IMR-90 (cell line): ENCODE results near the gene ADGRL1. TPM values are rescaled to one million over a fixed set of nuclear protein-coding genes. Genes with fewer than 3 reads are reported as not detected.
"Not testable (repeated sequence)": the region's sequence is repeated elsewhere in the genome, so short reads cannot be mapped to it uniquely, and the experiment has no call there.

Source experiments
- ATAC-seq: fragments of 200-7000 bp; cut with Tn5 transposase; 2 replicates; pipeline ENCODE4 v1.9.1; 2020; ENCODE audit warnings: low read depth, mild to moderate bottlenecking, moderate library complexity
- Bru-seq: library from RNA; stranded (reverse); fragments of 400-500 nt; gene quantifications from one replicate; lab custom pipeline; 2021; lab: Mats Ljungman, UMichigan
- BruChase-seq, 2 experiments: library from RNA; stranded (reverse); fragments of 400-500 nt; gene quantifications; one replicate each; lab custom pipeline; 2021; lab: Mats Ljungman, UMichigan
- BruUV-seq: library from RNA; stranded (reverse); fragments of 400-500 nt; replicated peaks from 2 replicates; lab custom pipeline; 2021; lab: Mats Ljungman, UMichigan
- CTCF ChIA-PET: fragments of 300-600 bp; formaldehyde crosslinking; extraction: SDS; loops from one replicate; lab custom pipeline; 2021; ENCODE audit warnings: antibody characterized with exemption; lab: Yijun Ruan, JAX
- POLR2A ChIA-PET: fragments of 300-600 bp; sonication (Branson Sonifier 250); formaldehyde crosslinking; loops from one replicate; lab custom pipeline; 2022; ENCODE audit warnings: antibody characterized with exemption; ENCODE audit not compliant: unreplicated experiment; lab: Charles Lee
- DNase-seq: peaks from one replicate; pipeline ENCODE4 v3.0.0; 2013
- H2AFZ ChIP-seq: replicated peaks from 2 replicates; pipeline ENCODE3; 2013; ENCODE audit warnings: low read length, mild to moderate bottlenecking; ENCODE audit not compliant: poor library complexity
- H2AK5ac ChIP-seq: 2 replicates; pipeline ENCODE4 v1.6.1; 2013; ENCODE audit warnings: low read depth, low read length, inconsistent platforms
- H2AK9ac ChIP-seq: replicated peaks from 2 replicates; pipeline ENCODE3; 2013; ENCODE audit warnings: mild to moderate bottlenecking, low read depth, low read length, moderate library complexity; ENCODE audit not compliant: poor library complexity
- H2BK120ac ChIP-seq: 2 replicates; pipeline ENCODE4 v1.6.1; 2013; ENCODE audit warnings: low read depth, low read length, inconsistent platforms
- H2BK15ac ChIP-seq: 3 replicates; pipeline ENCODE4 v1.6.1; 2013; ENCODE audit warnings: low read depth, low read length, inconsistent platforms
- H2BK20ac ChIP-seq: 2 replicates; pipeline ENCODE4 v1.6.1; 2013; ENCODE audit warnings: low read depth, mild to moderate bottlenecking, inconsistent platforms, low read length, moderate library complexity
- H2BK5ac ChIP-seq: 2 replicates; pipeline ENCODE4 v1.6.1; 2013; ENCODE audit warnings: mild to moderate bottlenecking, low read depth, low read length, inconsistent platforms; ENCODE audit not compliant: poor library complexity, severe bottlenecking
- H3K14ac ChIP-seq: replicated peaks from 2 replicates; pipeline ENCODE4 v1.6.1; 2013; ENCODE audit warnings: low read depth, low read length, inconsistent platforms
- H3K18ac ChIP-seq: 2 replicates; pipeline ENCODE4 v1.6.1; 2013; ENCODE audit warnings: low read depth, low read length, control low read depth
- H3K23ac ChIP-seq: 2 replicates; pipeline ENCODE4 v1.6.1; 2013; ENCODE audit warnings: low read depth, low read length, inconsistent platforms
- H3K27ac ChIP-seq: 2 replicates; pipeline ENCODE4 v1.5.1; 2013; ENCODE audit warnings: mild to moderate bottlenecking, control low read depth, low read length; ENCODE audit not compliant: insufficient read depth
- H3K27me3 ChIP-seq: 2 replicates; pipeline ENCODE4 v1.6.1; 2013; ENCODE audit warnings: low read length; ENCODE audit not compliant: control insufficient read depth, insufficient read depth
- H3K36me3 ChIP-seq: 2 replicates; pipeline ENCODE4 v1.6.1; 2013; ENCODE audit warnings: low read length, mixed read lengths; ENCODE audit not compliant: control insufficient read depth, insufficient read depth
- H3K4ac ChIP-seq: 2 replicates; pipeline ENCODE4 v1.6.1; 2013; ENCODE audit warnings: low read depth, low read length, inconsistent platforms
- H3K4me1 ChIP-seq: 2 replicates; pipeline ENCODE4 v1.6.1; 2013; ENCODE audit warnings: low read length, mixed read lengths; ENCODE audit not compliant: control insufficient read depth, insufficient read depth
- H3K4me2 ChIP-seq: 2 replicates; pipeline ENCODE4 v1.6.1; 2013; ENCODE audit warnings: low read depth, mild to moderate bottlenecking, control low read depth, low read length, moderate library complexity
- H3K4me3 ChIP-seq: 2 replicates; pipeline ENCODE4 v1.5.1; 2013; ENCODE audit warnings: low read depth, mild to moderate bottlenecking, control low read depth, low read length, moderate library complexity; ENCODE audit not compliant: insufficient read depth
- H3K56ac ChIP-seq: 2 replicates; pipeline ENCODE4 v1.6.1; 2013; ENCODE audit warnings: low read length, inconsistent platforms; ENCODE audit not compliant: insufficient read depth; ENCODE audit errors: extremely low read depth
- H3K79me1 ChIP-seq, 2 experiments: 2 replicates each; pipeline ENCODE4 v1.6.1; 2013; ENCODE audit warnings: low read length in 2 of 2, inconsistent platforms in 1 of 2, low read depth in 1 of 2
- H3K9ac ChIP-seq: 2 replicates; pipeline ENCODE4 v1.6.1; 2013; ENCODE audit warnings: low read depth, low read length, control low read depth
- H3K9me1 ChIP-seq: 2 replicates; pipeline ENCODE4 v1.6.1; 2013; ENCODE audit warnings: low read length, inconsistent platforms; ENCODE audit not compliant: insufficient read depth
- H3K9me3 ChIP-seq: 2 replicates; pipeline ENCODE4 v1.6.1; 2013; ENCODE audit warnings: low read length; ENCODE audit not compliant: control insufficient read depth, insufficient read depth
- H4K20me1 ChIP-seq: 2 replicates; pipeline ENCODE4 v1.6.1; 2013; ENCODE audit warnings: low read length, inconsistent platforms; ENCODE audit not compliant: insufficient read depth
- H4K5ac ChIP-seq: 2 replicates; pipeline ENCODE4 v1.6.1; 2013; ENCODE audit warnings: mild to moderate bottlenecking, low read depth, low read length, control low read depth
- H4K8ac ChIP-seq, 2 experiments: 2 replicates each; pipeline ENCODE4 v1.6.1; 2013; ENCODE audit warnings: low read depth in 2 of 2, low read length in 2 of 2, control low read depth in 1 of 2, inconsistent platforms in 1 of 2
- H4K91ac ChIP-seq: 2 replicates; pipeline ENCODE4 v1.6.1; 2013; ENCODE audit warnings: low read depth, low read length, inconsistent platforms; ENCODE audit not compliant: insufficient read depth
- WGBS, 2 experiments: methylation state at CpG; one replicate each; pipeline versions ENCODE4 v1.1.5 to v1.1.7; 2013; ENCODE audit warnings: missing lambda C conversion rate in 2 of 2; ENCODE audit not compliant: insufficient read length in 1 of 2; ENCODE audit errors: extremely low coverage in 2 of 2; 5-methylcytosine and 5-hydroxymethylcytosine counted together
- dilution Hi-C: fragments of 300-500 bp; cut with HindIII; formaldehyde crosslinking; loops from one replicate; pipeline ENCODE4 v1.14.3; 2018; ENCODE audit warnings: low sequenced_read_pairs; ENCODE audit not compliant: unreplicated experiment
- in situ Hi-C: fragments of 300-500 bp; cut with MboI; formaldehyde crosslinking; loops from 3 replicates; pipeline ENCODE4 v1.14.3; 2019; ENCODE audit warnings: low sequenced_read_pairs, inconsistent platforms, mixed read lengths
- intact Hi-C: fragments of 100-400 bp; cut with micrococcal nuclease; formaldehyde crosslinking; loops from 2 replicates; pipeline ENCODE4 v1.10.0; 2022
- long read RNA-seq: library from polyadenylated mRNA; unstranded; transcript quantifications from one replicate; pipeline ENCODE4 v2.0.0, GENCODE V29; 2021; ENCODE audit not compliant: unreplicated experiment
- polyA plus RNA-seq, 3 experiments: library from polyadenylated mRNA; depleted of rRNA; stranded (reverse); fragments of >200 nt; gene quantifications; 2 replicates each; pipeline ENCODE4 v1.2.3, GENCODE V29; 2012; ENCODE audit warnings: low replicate concordance in 1 of 3
- total RNA-seq: library from RNA; depleted of rRNA; stranded (reverse); fragments of >200 nt; gene quantifications from 2 replicates; pipeline ENCODE4 v1.2.3, GENCODE V29; 2012; rRNA removed

Gene ADGRL1
- total RNA-seq (0.72 and 1.4 TPM in 2 replicates), polyA plus RNA-seq (2012; rRNA removed) (2.2 and 2.4 TPM in 2 replicates), Bru-seq, nascent RNA (percentile 38 among the genes with signal in this experiment), BruChase-seq, experiment 1, labeled RNA remaining after a 6-hour chase (percentile 52 among the genes with signal in this experiment), BruChase-seq, experiment 2, labeled RNA remaining after a 2-hour chase (percentile 44 among the genes with signal in this experiment)
- polyA plus RNA-seq (2012; cell fraction: cytosol; rRNA removed) = 0.78 and 3.2 TPM in 2 replicates
- 5.8 and 14.9 TPM in 2 replicates for polyA plus RNA-seq (2012; cell fraction: nucleus; rRNA removed; ENCODE audit: low replicate concordance)
- long read RNA-seq, partial matches to known transcripts = 1 of 5 reads
- long read RNA-seq, other reads (novel, unspliced or antisense) = 4 of 5 reads

GRCh38 chr19:14205452-14206287 lies at the start of gene ADGRL1:
ADGRL1 (minus strand) TSS chr19:14206169; CDS start chr19:14183602, 22,567 bp downstream.
- H4K20me1 ChIP-seq, H3K56ac ChIP-seq, H2AK9ac ChIP-seq, ATAC-seq, H2BK15ac ChIP-seq, H2BK20ac ChIP-seq, H3K79me1 ChIP-seq, H2AK5ac ChIP-seq, intact Hi-C loops, H3K14ac ChIP-seq, H2BK5ac ChIP-seq, H2BK120ac ChIP-seq, H3K18ac ChIP-seq, POLR2A ChIA-PET, H3K23ac ChIP-seq, H3K4me1 ChIP-seq, H3K9ac ChIP-seq, in situ Hi-C loops, DNase-seq, H4K91ac ChIP-seq, H3K9me3 ChIP-seq, BruUV-seq, CTCF ChIA-PET, H3K9me1 ChIP-seq, H3K36me3 ChIP-seq, dilution Hi-C loops, H3K27ac ChIP-seq: not testable (repeated sequence)
- Histone ChIP-seq H3K4ac (0 out of 2 replicates have a peak within 1 kb of the TSS, but pooled peaks have one; percentile 29), H4K8ac (peak within 1 kb of the TSS in 1 of 2 experiments; percentile 43; a peak in 1 of 4 replicates), H2AFZ (peak within 1 kb of the TSS; percentile 58), H4K5ac (peak within 1 kb of the TSS; percentile 43), H3K4me3 (peak within 1 kb of the TSS; percentile 52), H3K27me3 (peaks cover 49% of the 10 kb centered on the region), H3K4me2 (peak within 1 kb of the TSS; percentile 80)
- WGBS, 2 experiments = 1% methylated on average over 26 of the region's 96 CpGs; no CpG with 5 or more reads in 1 of the 2 experiments

GRCh38 chr19:14255316-14255715 lies 49.3 kb upstream of the ADGRL1 start:
- H4K91ac ChIP-seq, H2BK15ac ChIP-seq, H2AK5ac ChIP-seq, H3K4me2 ChIP-seq, H3K4ac ChIP-seq, DNase-seq, H3K79me1 ChIP-seq, H3K9ac ChIP-seq, H2AK9ac ChIP-seq, H3K36me3 ChIP-seq, H2BK20ac ChIP-seq, H3K27ac ChIP-seq, H2BK120ac ChIP-seq, H4K8ac ChIP-seq, H2AFZ ChIP-seq, H4K20me1 ChIP-seq, H3K9me1 ChIP-seq, H2BK5ac ChIP-seq, H3K4me3 ChIP-seq, H3K56ac ChIP-seq, H3K4me1 ChIP-seq, POLR2A ChIA-PET, in situ Hi-C loops, H3K9me3 ChIP-seq, H3K14ac ChIP-seq, H4K5ac ChIP-seq, BruUV-seq, dilution Hi-C loops, H3K23ac ChIP-seq, H3K18ac ChIP-seq, ATAC-seq, CTCF ChIA-PET, intact Hi-C loops: not testable (repeated sequence)
- WGBS, 2 experiments = no CpG with 5 or more reads among the region's 1 CpG
- peaks cover 27% of the 10 kb centered on the region for H3K27me3 ChIP-seq
